Upper lobe of left lung (tissue), 4 donors: Measurements from ENCODE around the gene SNX24.

Experiments
- CTCF ChIP-seq, 6 experiments: fragments of 450-650 bp in 4 of 6; fragments of 200-600 bp in 2 of 6; sonication (generic) in 2 of 6; IDR thresholded peaks; one replicate each; pipeline ENCODE4 v1.5.1; 2016 to 2019; ENCODE audit warnings: antibody characterized with exemption in 6 of 6
- POLR2AphosphoS5 ChIP-seq, 2 donors: sonication (generic); formaldehyde crosslinking; IDR thresholded peaks; one replicate each; pipeline ENCODE4 v1.5.1; 2017; ENCODE audit warnings: antibody characterized with exemption in 2 of 2

- TF ChIP-seq CTCF (IDR thresholded peaks at IDR 0.05) (no peak), POLR2AphosphoS5 (IDR thresholded peaks at IDR 0.05) (no peak)
These were observed 3.3 kb upstream of the SNX24 start for GRCh38 chr5:122842016-122842580.
